ENCODE data around the gene SOX8.

DNA sequence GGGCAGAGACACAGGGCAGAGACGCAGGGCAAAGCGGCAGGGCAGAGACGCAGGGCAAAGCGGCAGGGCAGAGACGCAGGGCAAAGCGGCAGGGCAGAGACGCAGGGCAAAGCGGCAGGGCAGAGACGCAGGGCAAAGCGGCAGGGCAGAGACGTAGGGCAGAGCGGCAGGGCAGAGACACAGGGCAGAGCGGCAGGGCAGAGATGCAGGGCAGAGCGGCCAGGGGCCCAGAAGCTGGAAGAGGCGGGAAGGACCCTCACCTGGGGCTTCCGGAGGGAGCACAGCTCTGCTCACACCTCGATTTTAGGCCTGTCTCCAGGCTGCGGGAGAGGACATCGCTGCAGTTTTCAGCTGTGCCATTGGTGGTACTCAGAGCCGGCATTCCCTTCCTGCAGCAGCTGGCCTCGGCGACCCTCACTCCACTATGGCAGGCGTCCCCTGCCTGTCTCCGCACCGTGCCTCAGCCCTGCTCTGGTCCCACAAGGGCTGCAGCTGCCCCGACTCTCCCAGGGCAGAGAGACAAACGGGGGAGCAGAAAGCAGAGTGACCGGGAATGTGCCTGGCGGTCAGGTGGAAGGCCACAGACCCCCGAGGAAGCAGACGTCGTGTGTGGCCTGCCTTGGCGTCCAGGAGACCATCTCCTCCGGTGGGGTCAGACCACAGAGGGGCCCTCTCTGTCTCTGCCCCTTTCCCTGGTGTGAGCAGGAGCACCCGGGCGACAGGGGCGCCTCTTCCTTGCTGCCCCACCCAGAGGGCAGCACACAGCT lies 29.9 kb downstream of the SOX8 start:
- TF ChIP-seq YY1 (IDR thresholded peaks at IDR 0.05; ENCODE audit: insufficient read depth, insufficient read length) (no peak), SUZ12 (IDR thresholded peaks at IDR 0.05; ENCODE audit: extremely low read depth, insufficient read depth, insufficient read length) (no peak)
